Esophagus muscularis mucosa (tissue), 4 donors: ENCODE data around the gene CNOT9. TPM values are rescaled to one million over a fixed set of nuclear protein-coding genes. Genes with fewer than 3 reads are reported as not detected.

Experiments
- DNase-seq: peaks from one replicate; pipeline ENCODE4 v3.0.0-alpha.2; 2017; ENCODE audit errors: extremely low spot score
- H3K27ac ChIP-seq, 4 donors: fragments of 200-600 bp; sonication (generic); replicated peaks in 1 of 4; 1 replicate in 3 of 4; 2 replicates in 1 of 4; pipeline ENCODE4 v1.5.1; 2016 to 2019; ENCODE audit warnings: mild to moderate bottlenecking in 1 of 4
- H3K27me3 ChIP-seq, 4 donors: fragments of 200-600 bp; sonication (generic); one replicate each; pipeline versions ENCODE4 v1.5.1 to v1.6.0; 2016 to 2019
- H3K36me3 ChIP-seq, 4 donors: fragments of 200-600 bp; sonication (generic); one replicate each; pipeline ENCODE4 v1.5.1; 2016 to 2019
- H3K4me1 ChIP-seq, 4 donors: fragments of 200-600 bp; sonication (generic); one replicate each; pipeline ENCODE4 v1.5.1; 2016 to 2019
- H3K4me3 ChIP-seq, 4 donors: fragments of 200-600 bp; sonication (generic); 1 replicate in 2 of 4; 2 replicates in 2 of 4; pipeline ENCODE4 v1.5.1; 2016 to 2019; ENCODE audit warnings: mild to moderate bottlenecking in 4 of 4, moderate library complexity in 1 of 4
- H3K9me3 ChIP-seq, 4 donors: fragments of 200-600 bp; sonication (generic); 1 replicate in 3 of 4; 2 replicates in 1 of 4; pipeline ENCODE4 v1.5.1; 2016 to 2019
- CTCF ChIP-seq, 3 experiments: fragments of 200-600 bp in 2 of 3; fragments of 450-650 bp in 1 of 3; sonication (generic) in 2 of 3; IDR thresholded peaks; one replicate each; pipeline ENCODE4 v1.5.1; 2017 to 2019; ENCODE audit warnings: antibody characterized with exemption in 3 of 3, mild to moderate bottlenecking in 2 of 3, moderate library complexity in 1 of 3
- EP300 ChIP-seq: sonication (generic); formaldehyde crosslinking; IDR thresholded peaks from one replicate; pipeline ENCODE4 v1.6.1; 2017; ENCODE audit warnings: antibody characterized with exemption
- POLR2A ChIP-seq: fragments of 450-650 bp; IDR thresholded peaks from one replicate; pipeline ENCODE4 v1.6.1; 2017; ENCODE audit warnings: antibody characterized with exemption, moderate library complexity, mild to moderate bottlenecking, low read depth
- POLR2AphosphoS5 ChIP-seq, 2 donors: sonication (generic); formaldehyde crosslinking; IDR thresholded peaks; one replicate each; pipeline ENCODE4 v1.6.1; 2017; ENCODE audit warnings: antibody characterized with exemption in 2 of 2
- WGBS: methylation state at CpG from one replicate; pipeline ENCODE4 v1.1.5; 2018; 5-methylcytosine and 5-hydroxymethylcytosine counted together
- intact Hi-C: fragments of 100-400 bp; cut with DNase I; formaldehyde crosslinking; loops from one replicate; pipeline ENCODE4 v1.15.1; 2023
- total RNA-seq, 4 donors: library from RNA; depleted of rRNA; stranded (reverse); fragments of >200 nt; gene quantifications; one replicate each; pipeline versions ENCODE4 v1.1.0 to v1.2.1, GENCODE V29; 2016

Gene CNOT9
- total RNA-seq, 4 donors from 2014 or later: 23.0 to 33.8 (median 28.8) TPM

DNA sequence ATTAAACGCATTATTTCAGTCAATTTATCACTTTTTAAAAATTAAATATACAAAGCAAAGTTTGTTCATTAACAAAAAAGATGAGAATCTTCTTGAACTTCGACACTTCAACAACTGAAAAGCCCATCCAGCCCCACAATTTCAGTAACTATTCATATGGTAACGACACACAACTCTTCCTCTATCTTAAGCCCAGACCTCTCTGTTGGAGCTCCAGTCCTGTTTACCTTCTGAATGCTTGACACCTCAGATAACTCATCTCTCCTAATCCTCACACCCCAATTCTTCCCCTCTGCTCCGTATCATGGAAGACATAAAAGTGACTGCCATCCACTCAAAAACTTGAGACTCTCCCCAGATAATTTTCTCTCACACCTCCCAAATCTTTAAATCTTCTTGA, 13.1 kb upstream of the CNOT9 start:
- no peaks in the 10 kb centered on the region for H3K4me1 ChIP-seq
- intact Hi-C loops: no loop called here
- no peak for TF ChIP-seq CTCF (IDR thresholded peaks at IDR 0.05)
- no peak for TF ChIP-seq POLR2A
- TF ChIP-seq POLR2AphosphoS5 (IDR thresholded peaks at IDR 0.05): no peak
- TF ChIP-seq EP300: no peak
- no peaks in the 10 kb centered on the region for H3K9me3 ChIP-seq
- peaks cover 9 to 86% (median 56%) of the 10 kb centered on the region in 4 donors for H3K36me3 ChIP-seq
- 85% methylated on average over 4 of the region's 4 CpGs for WGBS
- no peak overlapping the region for H3K27ac ChIP-seq
- no peak for DNase-seq
- no peak overlapping the region for H3K4me3 ChIP-seq
- H3K27me3 ChIP-seq: no peaks in the 10 kb centered on the region

- H3K36me3 ChIP-seq: peaks cover 6 to 78% (median 54%) of the 10 kb centered on the region in 4 donors
- DNase-seq: no peak
- no peaks in the 10 kb centered on the region for H3K9me3 ChIP-seq
- no peak for TF ChIP-seq CTCF (IDR thresholded peaks at IDR 0.05)
- WGBS: 60% methylated on average over 2 of the region's 2 CpGs
- no peaks in the 10 kb centered on the region for H3K4me1 ChIP-seq
- intact Hi-C loops: no loop called here
- H3K4me3 ChIP-seq: no peak overlapping the region
- no peaks in the 10 kb centered on the region for H3K27me3 ChIP-seq
- no peak overlapping the region for H3K27ac ChIP-seq
These were observed 10.7 kb upstream of the CNOT9 start for GRCh38 chr2:218557941-218558340.

DNA sequence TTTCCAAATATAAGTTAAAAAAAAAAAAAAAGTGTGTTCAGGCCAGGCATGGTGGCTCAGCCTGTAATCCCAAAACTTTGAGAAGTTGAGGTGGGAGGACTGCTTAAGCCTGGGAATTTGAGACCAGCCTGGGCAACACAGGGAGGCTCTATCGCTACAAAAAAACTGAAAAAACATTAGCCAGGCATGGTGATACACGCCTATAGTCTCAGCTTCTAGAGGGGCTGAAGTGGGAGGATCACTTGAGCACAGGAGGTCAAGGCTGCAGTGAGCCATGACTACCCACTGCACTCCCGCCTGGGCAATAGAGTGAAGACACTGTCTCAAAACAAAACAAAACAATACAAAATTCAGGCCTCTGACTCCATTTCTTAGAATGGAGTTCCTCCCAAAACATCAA, 9.7 kb upstream of the CNOT9 start:
- Histone ChIP-seq H3K36me3 (peaks cover 3 to 69% (median 47%) of the 10 kb centered on the region in 4 donors), H3K27ac (no peak overlapping the region), H3K9me3 (no peaks in the 10 kb centered on the region), H3K4me3 (no peak overlapping the region), H3K27me3 (no peaks in the 10 kb centered on the region), H3K4me1 (peaks cover 0 to 6% (median 2%) of the 10 kb centered on the region in 4 donors)
- DNase-seq: no peak
- intact Hi-C loops: no loop called here
- 94% methylated on average over 3 of the region's 3 CpGs for WGBS
- TF ChIP-seq CTCF (IDR thresholded peaks at IDR 0.05) (no peak), EP300 (no peak), POLR2AphosphoS5 (IDR thresholded peaks at IDR 0.05) (no peak), POLR2A (no peak)

DNA sequence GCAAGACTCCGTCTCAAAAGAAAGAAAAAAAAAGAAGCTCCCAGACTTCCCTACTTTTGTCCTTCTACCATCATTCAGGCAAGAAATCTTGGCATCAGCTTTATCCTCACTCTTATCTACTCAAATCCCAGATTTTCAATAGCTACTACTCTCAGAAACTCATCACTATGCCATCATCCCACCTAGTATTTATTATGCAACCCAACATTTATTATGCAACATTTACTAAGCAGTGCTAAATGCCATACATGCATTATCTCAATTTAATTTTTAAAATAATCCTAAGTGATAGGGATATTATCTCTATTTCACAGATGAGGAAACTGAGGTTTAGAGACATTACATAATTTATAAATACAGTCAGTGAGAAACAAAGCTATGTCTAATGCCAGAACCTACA, 4.6 kb upstream of the CNOT9 start:
- H3K9me3 ChIP-seq: no peaks in the 10 kb centered on the region
- no peak for DNase-seq
- TF ChIP-seq CTCF (IDR thresholded peaks at IDR 0.05): no peak
- TF ChIP-seq EP300: no peak
- TF ChIP-seq POLR2A: no peak
- no peak for TF ChIP-seq POLR2AphosphoS5 (IDR thresholded peaks at IDR 0.05)
- no peaks in the 10 kb centered on the region for H3K27me3 ChIP-seq
- 95% methylated on average over 1 of the region's 1 CpG for WGBS
- H3K27ac ChIP-seq: no peak overlapping the region
- intact Hi-C loops: loop anchor here (10.0 kb wide), 1 partner anchor 279 kb away; no protein-coding TSS in a partner anchor
- H3K4me3 ChIP-seq: no peak overlapping the region
- H3K4me1 ChIP-seq: peaks cover 9 to 27% (median 20%) of the 10 kb centered on the region in 4 donors
- H3K36me3 ChIP-seq: peaks cover 3 to 43% (median 27%) of the 10 kb centered on the region in 4 donors

DNA sequence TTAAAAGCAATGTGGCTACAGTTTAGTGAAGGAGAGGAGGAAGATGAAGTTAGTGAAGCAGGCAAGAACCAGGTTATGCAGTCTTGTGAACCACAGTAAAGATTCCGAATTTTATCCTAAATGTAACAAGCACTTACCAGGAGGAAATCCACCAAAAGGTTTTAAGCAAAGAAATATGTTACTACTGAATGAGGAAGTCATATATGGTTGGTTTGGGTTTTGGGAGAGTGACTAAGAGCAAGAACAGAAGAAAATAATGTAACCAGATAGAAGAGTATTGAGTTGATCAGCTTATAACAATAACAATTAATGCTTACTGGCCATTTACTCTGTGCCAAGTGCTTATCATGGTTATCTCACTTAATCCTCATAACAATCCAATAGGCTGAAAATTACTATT, 2.3 kb upstream of the CNOT9 start:
- Histone ChIP-seq H3K4me3 (no peak overlapping the region), H3K36me3 (peaks cover 0 to 21% (median 7%) of the 10 kb centered on the region in 4 donors), H3K27ac (peak overlapping the region in 2 of 4 donors; percentile 93 to 95), H3K4me1 (peaks cover 25 to 50% (median 41%) of the 10 kb centered on the region in 4 donors), H3K27me3 (no peaks in the 10 kb centered on the region), H3K9me3 (no peaks in the 10 kb centered on the region)
- intact Hi-C loops: loop anchor here (5.0 to 10.0 kb wide), 3 partner anchors 81 to 281 kb away; no protein-coding TSS in a partner anchor
- WGBS: 77% methylated on average over 1 of the region's 1 CpG
- no peak for DNase-seq
- TF ChIP-seq POLR2AphosphoS5 (IDR thresholded peaks at IDR 0.05) (no peak), POLR2A (no peak), CTCF (IDR thresholded peaks at IDR 0.05) (no peak), EP300 (no peak)
